ENCODE data around the gene CLK1. TPM values are rescaled to one million over a fixed set of nuclear protein-coding genes. Genes with fewer than 3 reads are reported as not detected.

CLK1 gene
- total RNA-seq, result 99.4 and 99.7 TPM in 2 replicates

DNA sequence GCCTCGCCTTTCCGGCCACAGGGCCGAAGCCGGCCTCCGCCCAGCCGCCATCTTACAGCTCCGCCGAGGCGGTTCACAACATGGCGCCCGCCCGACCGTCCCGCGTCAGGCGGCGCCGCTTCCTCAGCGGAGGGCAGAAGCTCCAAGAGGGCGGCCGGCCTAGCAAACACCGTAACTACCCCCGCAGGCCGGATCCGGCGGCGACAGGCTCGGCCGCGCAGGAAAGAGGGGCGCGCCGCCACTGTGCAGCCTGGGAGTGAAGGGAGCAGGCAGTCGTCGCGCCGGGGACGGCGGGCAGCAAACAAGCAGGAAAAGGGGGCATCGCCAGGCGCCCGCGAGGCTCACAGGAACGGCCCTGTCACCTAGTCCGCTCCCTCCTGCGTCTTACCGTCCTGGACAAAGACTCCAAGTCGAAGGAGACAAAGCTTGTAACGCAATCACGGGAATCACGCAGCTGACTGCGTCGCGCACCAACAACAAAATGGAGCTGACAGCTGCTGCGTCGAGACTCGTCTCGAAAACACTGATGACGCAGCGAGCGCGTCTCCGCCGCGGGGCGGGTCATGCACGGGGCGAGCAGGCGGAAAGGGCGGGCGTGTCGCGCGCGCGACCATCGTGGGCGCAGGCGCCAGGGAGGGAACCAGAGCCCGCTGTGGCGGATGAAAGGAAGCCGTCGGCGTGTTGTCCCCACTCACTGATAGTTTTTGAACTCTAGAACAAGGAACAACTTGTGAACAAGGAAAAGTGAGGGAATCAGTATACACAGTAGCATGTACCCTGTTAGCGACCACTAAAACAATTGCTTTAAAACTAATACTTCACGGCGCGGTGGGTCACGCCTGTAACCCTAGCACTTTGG lies at the start of gene CLK1:
CLK1 (minus strand) TSS at position 483 of the 859 bp plus-strand sequence. CDS start 2,796 bp downstream, outside the sequence.

DNA sequence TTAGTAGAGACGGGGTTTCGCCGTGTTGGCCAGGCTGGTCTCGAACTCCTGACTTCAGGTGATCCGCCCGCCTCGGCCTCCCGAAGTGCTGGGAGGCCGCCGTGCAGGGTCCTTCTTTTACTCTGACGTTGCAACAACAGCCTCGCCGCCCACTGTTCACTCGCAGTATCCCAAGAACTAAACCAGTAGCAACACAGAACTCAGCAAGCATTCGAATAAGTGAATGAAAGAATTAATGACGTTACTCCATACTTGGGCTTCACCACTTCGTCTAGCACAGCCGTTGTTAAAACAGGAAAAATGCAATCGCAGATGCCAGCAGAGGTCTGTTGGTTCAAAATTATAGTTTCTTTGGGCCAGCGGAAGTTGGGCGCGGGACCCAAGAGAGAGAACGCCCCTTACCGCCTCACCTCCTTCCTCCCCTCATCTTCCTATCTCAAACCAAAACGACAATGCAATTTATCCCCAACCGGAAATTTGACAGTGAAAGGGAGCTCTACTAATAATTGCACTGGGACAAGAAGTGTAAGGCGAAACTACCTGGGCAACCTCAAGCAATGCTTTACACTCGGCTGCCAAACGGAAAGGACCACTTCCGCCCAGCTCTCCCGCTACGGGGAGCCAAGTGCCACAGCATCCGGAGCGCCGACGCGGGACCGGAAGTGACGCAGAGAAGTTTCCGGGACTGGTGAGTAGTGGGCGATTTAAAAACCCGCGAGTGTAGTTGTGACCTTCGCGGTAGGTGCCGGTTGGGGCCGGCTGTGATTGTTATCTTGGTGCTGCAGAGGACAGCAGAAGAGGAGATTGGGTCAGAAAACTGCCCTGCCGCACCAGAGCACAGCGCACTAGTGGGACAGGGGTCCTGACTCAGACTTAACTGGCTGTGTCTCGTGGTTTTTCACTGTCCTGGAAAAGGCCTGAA lies 24.5 kb upstream of the CLK1 start, which contains the start of the genes NIF3L1 and PPIL3:
NIF3L1 (plus strand) TSS at position 668 of the 922 bp plus-strand sequence. CDS start 2,573 bp downstream, outside the sequence.
PPIL3 (minus strand) TSS at position 374 of the 922 bp plus-strand sequence. CDS start 1,462 bp downstream, outside the sequence.

DNA sequence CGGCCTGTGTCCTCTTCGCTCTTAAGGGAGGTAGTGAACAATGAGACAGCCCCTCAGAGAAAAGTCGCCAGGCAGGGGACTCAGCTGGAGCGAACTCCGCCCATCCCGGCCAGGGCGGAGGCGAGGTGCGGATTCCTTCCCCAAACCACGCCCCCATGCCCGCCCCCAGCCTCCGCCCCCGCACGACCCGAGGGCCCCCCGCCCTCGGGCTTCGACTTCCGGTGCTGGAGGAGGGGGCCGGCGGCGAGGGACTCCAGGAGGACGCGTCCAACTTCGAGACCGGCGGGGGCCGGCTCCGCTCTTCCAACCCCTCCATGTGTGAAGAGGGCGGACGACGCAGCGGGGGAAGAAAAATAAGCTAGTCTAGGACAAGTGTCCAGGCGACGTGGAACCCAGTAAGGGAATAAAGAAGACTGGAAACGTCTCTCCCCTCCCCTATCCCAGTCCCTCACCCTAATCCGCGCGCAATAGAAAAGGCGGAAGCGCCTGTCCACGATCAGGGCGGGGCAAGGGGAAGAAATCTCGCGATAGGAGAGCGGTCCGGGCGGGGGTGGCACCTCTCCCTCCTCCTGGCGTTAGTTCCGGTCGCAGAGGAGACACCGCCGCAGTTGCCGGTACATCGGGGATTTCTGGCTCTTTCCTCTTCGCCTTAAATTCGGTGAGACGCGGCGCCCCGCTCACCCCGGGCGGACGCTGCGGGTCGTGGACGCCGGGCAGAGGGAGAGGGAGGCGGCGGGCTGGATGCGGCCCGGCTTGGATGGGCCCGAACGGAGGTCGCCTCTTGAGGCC lies 52.9 kb downstream of the CLK1 start, which contains the start of gene BZW1:
BZW1 (plus strand) TSS at position 578 of the 789 bp plus-strand sequence. CDS start 1,308 bp downstream, outside the sequence.

Small RNAs within 50 kb of the gene (small RNA-seq; reads per million reads assigned to genes)
- gene RF00019 (not detected), gene RNA5SP115 (not detected), gene RNU6-312P (not detected), gene RNU6-31P (not detected), gene RNU6-762P (not detected)

Other genes starting within 250 kb of the CLK1 start
- gene BZW1, start 52.7 kb downstream of the CLK1 start, total RNA-seq, result 910 and 1,205 TPM in 2 replicates
- 47.0 and 64.2 TPM in 2 replicates for gene PPIL3, start 24.4 kb upstream of the CLK1 start, total RNA-seq
- 18.9 and 20.3 TPM in 2 replicates for gene NIF3L1, start 24.7 kb upstream of the CLK1 start, total RNA-seq
- gene ORC2, start 99.0 kb upstream of the CLK1 start, total RNA-seq, result 15.3 and 18.7 TPM in 2 replicates
- gene HYCC2, start 207.0 kb upstream of the CLK1 start, total RNA-seq, result 15.7 and 19.1 TPM in 2 replicates
- gene NDUFB3, start 207.3 kb upstream of the CLK1 start, total RNA-seq, result 47.2 and 58.8 TPM in 2 replicates